HG02763 (cell line): ENCODE data around the gene FGF9.
A peak's percentile ranks its signal among the peaks of the same experiment; 100 is the strongest.

ENCODE experiments used
- ATAC-seq: cut with Tn5 transposase; IDR thresholded peaks from one replicate; pipeline ENCODE4 v1.9.1; 2021; ENCODE audit warnings: mild to moderate bottlenecking, moderate library complexity; ENCODE audit not compliant: unreplicated experiment

The FGF9 gene

GRCh38 chr13:21673789-21674489, 3.1 kb downstream of the FGF9 start:
- peak; percentile 31 for ATAC-seq

- no peak for ATAC-seq
These were observed 3.7 kb downstream of the FGF9 start for GRCh38 chr13:21674490-21675009.

GRCh38 chr13:21675095-21675991, 4.5 kb downstream of the FGF9 start:
- no peak for ATAC-seq

- ATAC-seq = no peak
These were observed 5.7 kb downstream of the FGF9 start for GRCh38 chr13:21676611-21677021.

GRCh38 chr13:21677075-21677623, 6.3 kb downstream of the FGF9 start:
- ATAC-seq = no peak

- ATAC-seq = no peak
These were observed 12.3 kb downstream of the FGF9 start for GRCh38 chr13:21683034-21683733.

GRCh38 chr13:21684576-21684975, 13.7 kb downstream of the FGF9 start:
- no peak for ATAC-seq

- ATAC-seq = no peak
These were observed 14.7 kb downstream of the FGF9 start for GRCh38 chr13:21685485-21686064.

- peak; percentile 93 for ATAC-seq
These were observed 16.0 kb downstream of the FGF9 start for GRCh38 chr13:21686751-21687391.

- ATAC-seq = no peak
These were observed 17.2 kb downstream of the FGF9 start for GRCh38 chr13:21688056-21688455.

- ATAC-seq = no peak
These were observed 18.2 kb downstream of the FGF9 start for GRCh38 chr13:21689097-21689496.

- no peak for ATAC-seq
These were observed 20.1 kb downstream of the FGF9 start for GRCh38 chr13:21690955-21691354.

- no peak for ATAC-seq
These were observed 20.6 kb downstream of the FGF9 start for GRCh38 chr13:21691500-21691899.

GRCh38 chr13:21691928-21692327, 21.1 kb downstream of the FGF9 start:
- no peak for ATAC-seq

GRCh38 chr13:21694831-21695230, 24.0 kb downstream of the FGF9 start:
- no peak for ATAC-seq

- no peak for ATAC-seq
These were observed 24.7 kb downstream of the FGF9 start for GRCh38 chr13:21695546-21695945.

- no peak for ATAC-seq
These were observed 26.1 kb downstream of the FGF9 start for GRCh38 chr13:21696865-21697448.

- no peak for ATAC-seq
These were observed 28.2 kb downstream of the FGF9 start for GRCh38 chr13:21698817-21699679.

- no peak for ATAC-seq
These were observed 30.6 kb downstream of the FGF9 start for GRCh38 chr13:21701460-21701859.
